Activated naive CD8-positive, alpha-beta T cell treated with anti-CD3 and anti-CD28 coated beads, Interleukin-2, amount 10 ng/mL, durations not matched to agents 7 days and 5 days (primary cell): ENCODE measurements around the gene ZG16B. TPM values are rescaled to one million over a fixed set of nuclear protein-coding genes. Genes with fewer than 3 reads are reported as not detected.

Experiments used
- total RNA-seq, 2 experiments: library from RNA; stranded (reverse); gene quantifications; one replicate each; pipeline ENCODE4 v1.2.3, GENCODE V29; 2021

The ZG16B gene
- total RNA-seq, 2 experiments from 2014 or later, result 6.7 to 8.1 TPM

Other genes starting within 250 kb of the ZG16B start
- 10 to 100 TPM; 27.5 to 30.1 TPM for gene KCTD5, start 147.8 kb upstream of the ZG16B start, total RNA-seq
- 1 to 10 TPM; 1.9 to 2.2 TPM for gene PRSS27, start 110.1 kb upstream of the ZG16B start, total RNA-seq
- gene SRRM2, start 77.7 kb upstream of the ZG16B start, total RNA-seq, result 100 to 1,000 TPM; 740 to 773 TPM
- 100 to 1,000 TPM; 205 to 210 TPM for gene ELOB, start 53.0 kb upstream of the ZG16B start, total RNA-seq
- under 1 TPM; 0.17 to 0.36 TPM for gene PRSS33, start 42.7 kb upstream of the ZG16B start, total RNA-seq
- gene PRSS41, start 31.8 kb upstream of the ZG16B start, total RNA-seq, result not detected
- 1 to 10 TPM; 5.6 to 6.9 TPM for gene PRSS21, start 13.1 kb upstream of the ZG16B start, total RNA-seq
- gene PRSS22, start 27.9 kb downstream of the ZG16B start, total RNA-seq, result not detected
- 10 to 100 TPM; 21.0 to 21.2 TPM for gene FLYWCH2, start 52.9 kb downstream of the ZG16B start, total RNA-seq
- 10 to 100 TPM; 65.5 to 69.7 TPM for gene FLYWCH1, start 81.6 kb downstream of the ZG16B start, total RNA-seq
- under 1 TPM in 1 of 2 experiments, not detected in 1; 0.36 TPM for gene KREMEN2, start 134.0 kb downstream of the ZG16B start, total RNA-seq
- gene PAQR4, start 139.0 kb downstream of the ZG16B start, total RNA-seq, result 10 to 100 TPM; 40.7 to 42.4 TPM
- 100 to 1,000 TPM; 106 to 116 TPM for gene PKMYT1, start 150.1 kb downstream of the ZG16B start, total RNA-seq
- not detected for gene CLDN9, start 182.6 kb downstream of the ZG16B start, total RNA-seq
- gene CLDN6, start 187.9 kb downstream of the ZG16B start, total RNA-seq, result not detected
- gene TNFRSF12A, start 190.1 kb downstream of the ZG16B start, total RNA-seq, result 1 to 10 TPM; 2.9 TPM
- 10 to 100 TPM; 38.1 to 42.6 TPM for gene HCFC1R1, start 193.6 kb downstream of the ZG16B start, total RNA-seq
- 10 to 100 TPM; 36.3 to 36.9 TPM for gene THOC6, start 193.7 kb downstream of the ZG16B start, total RNA-seq
- gene BICDL2, start 206.6 kb downstream of the ZG16B start, total RNA-seq, result 1 to 10 TPM; 1.6 TPM
- gene MMP25, start 216.3 kb downstream of the ZG16B start, total RNA-seq, result 10 to 100 TPM; 49.3 to 60.4 TPM
- 1,000 to 10,000 TPM; 2,319 to 2,425 TPM for gene IL32, start 235.3 kb downstream of the ZG16B start, total RNA-seq